NCI-H69 (cell line): ENCODE data around the gene GMEB2.
"Not testable (repeated sequence)": the region's sequence is repeated elsewhere in the genome, so short reads cannot be mapped to it uniquely, and the experiment has no call there.

ENCODE experiments used
- DNase-seq: peaks from one replicate; lab custom pipeline; 2025; lab: John Stamatoyannopoulos, UW

The GMEB2 gene

DNA sequence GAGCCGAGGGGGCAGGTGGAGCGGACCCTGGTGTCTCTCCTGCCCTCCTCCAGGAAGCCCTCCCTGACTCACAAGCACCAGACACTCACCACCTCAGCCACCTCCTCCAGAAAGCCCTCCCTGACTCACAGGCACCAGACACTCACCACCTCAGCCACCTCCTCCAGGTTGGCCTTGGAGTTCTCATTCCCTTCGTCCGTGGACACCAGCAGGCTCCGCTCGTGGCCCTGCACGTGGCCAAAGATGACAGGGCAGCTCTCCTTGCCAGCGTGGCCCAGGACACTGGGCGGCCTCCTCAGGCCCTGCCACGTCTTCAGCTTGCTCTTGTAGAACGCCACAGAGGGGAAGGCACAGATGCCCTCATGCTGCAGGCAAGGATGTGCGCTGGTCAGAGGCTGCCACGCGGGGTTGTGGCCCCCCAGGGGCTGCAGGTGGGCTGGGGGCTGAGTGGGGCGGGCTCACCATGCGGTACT lies 66.5 kb downstream of the GMEB2 start:
- no peak for DNase-seq

- DNase-seq, result not testable (repeated sequence)
These were observed 67.2 kb downstream of the GMEB2 start for GRCh38 chr20:63559485-63560332.

- DNase-seq, result no peak
These were observed 68.0 kb downstream of the GMEB2 start for GRCh38 chr20:63558804-63559484.

DNA sequence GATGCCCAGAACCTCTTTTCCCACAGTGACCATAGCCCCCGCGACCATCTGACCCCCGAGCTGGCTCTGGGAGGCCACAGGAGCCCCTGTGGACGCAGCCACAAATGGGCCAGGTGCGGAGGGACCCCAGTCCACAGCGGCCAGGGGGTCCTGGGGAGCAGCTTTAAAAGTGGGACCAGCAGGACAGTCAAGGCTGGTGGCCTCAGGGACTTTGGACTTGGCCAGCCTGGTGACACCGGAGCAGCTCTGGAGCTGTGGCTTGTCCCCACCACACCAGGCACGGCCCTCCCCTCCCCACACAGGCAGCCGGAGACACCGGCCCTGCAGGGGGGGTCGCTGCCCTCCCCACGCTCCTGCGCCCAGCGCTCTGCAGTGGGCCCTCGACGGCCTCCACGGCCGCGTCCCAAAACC lies 69.4 kb downstream of the GMEB2 start:
- no peak for DNase-seq

DNA sequence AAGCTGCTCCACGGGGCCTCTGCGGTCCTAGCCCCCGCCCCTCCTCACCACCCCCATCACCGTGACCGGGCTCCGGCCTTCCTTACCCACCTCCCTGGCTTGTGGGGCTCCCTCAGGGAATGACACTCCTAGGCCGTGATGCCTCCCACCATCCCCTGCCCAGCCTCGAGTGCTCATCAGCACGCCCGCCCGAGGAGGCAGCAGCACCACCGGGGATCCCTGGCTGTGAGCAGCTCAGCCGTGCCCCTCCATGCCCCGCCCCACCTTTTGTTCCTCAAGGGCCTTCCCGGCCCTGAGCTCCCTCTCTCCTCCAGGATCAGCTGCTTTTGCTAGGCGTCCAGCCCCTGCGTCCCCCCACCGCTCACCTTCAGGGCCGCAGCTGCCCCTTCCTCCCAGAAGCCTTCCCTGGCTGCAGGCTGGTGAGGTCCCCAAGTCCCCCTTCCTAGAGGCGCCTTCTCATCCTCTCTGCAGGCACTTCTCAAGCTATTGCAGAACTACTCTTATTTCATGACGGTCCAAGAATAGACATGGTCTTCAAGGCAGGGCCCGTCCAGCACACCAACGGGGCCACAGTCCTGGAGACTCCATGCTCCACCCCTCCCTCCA lies 69.9 kb downstream of the GMEB2 start:
- DNase-seq, result no peak

DNA sequence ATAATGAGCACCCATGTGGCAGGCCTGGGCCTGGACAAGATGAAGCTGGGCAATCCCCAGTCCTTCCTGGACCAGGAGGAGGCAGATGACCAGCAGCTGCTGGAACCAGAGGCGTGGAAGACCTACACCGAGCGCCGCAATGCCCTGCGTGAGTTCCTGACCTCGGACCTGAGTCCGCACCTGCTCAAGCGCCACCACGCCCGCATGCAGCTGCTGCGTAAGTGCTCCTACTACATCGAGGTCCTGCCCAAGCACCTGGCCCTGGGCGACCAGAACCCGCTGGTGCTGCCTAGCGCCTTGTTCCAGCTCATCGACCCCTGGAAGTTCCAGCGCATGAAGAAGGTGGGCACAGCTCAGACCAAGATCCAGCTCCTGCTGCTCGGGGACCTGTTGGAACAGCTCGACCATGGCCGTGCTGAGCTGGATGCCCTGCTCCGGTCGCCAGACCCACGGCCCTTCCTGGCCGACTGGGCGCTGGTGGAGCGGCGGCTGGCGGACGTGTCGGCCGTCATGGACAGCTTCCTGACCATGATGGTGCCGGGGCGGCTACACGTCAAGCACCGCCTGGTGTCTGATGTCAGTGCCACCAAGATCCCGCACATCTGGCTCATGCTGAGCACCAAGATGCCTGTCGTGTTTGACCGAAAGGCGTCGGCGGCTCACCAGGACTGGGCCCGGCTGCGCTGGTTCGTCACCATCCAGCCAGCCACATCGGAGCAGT lies 71.1 kb downstream of the GMEB2 start:
- no peak for DNase-seq

GRCh38 chr20:63554361-63555278 lies 72.3 kb downstream of the GMEB2 start:
- peak; percentile 6 for DNase-seq

- DNase-seq, result peak; percentile 62
These were observed 73.0 kb downstream of the GMEB2 start, which contains the start of gene FNDC11 for GRCh38 chr20:63553933-63554290. FNDC11 (plus strand) TSS chr20:63554159; CDS start chr20:63555664, 1,505 bp downstream.

GRCh38 chr20:63553251-63553932 lies 73.5 kb downstream of the GMEB2 start:
- DNase-seq, result peak; percentile 77

DNA sequence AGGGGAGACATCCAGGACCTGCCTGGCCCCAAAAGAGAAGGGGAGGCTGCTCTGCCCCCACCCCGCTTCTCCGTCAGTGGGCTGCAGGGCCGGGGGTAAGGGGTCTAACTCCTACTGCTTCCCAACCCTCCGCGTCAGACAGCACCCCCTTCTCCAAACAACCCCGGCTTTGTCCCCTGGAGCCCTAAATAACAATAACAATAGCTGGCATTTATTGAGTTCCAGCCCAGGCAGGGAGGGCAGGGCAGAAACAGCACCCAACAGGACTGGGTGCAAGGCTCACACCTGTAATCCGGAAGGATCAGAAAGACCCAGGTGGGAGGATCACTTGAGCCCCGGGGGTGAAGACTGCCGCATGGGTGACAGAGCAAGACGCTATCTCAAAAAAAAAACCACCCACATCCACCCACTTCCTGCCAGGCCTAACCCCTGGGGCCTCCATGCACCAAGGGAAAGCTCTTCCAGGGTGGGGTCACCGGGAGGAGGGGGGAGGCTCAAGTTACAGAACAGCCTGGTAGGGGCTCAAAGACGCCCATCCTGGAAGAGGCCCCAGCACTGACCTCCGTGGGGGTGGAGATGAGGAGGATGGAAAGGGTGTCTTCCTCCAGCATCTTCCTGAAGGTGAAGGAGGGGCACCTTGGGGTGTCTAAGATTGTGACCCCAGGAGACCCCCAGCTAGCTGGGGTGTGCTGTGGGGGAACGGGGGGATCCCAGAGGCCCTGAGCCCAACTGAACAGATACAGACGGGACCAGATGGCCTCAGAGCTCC lies 74.2 kb downstream of the GMEB2 start:
- DNase-seq, result peak; percentile 77

DNA sequence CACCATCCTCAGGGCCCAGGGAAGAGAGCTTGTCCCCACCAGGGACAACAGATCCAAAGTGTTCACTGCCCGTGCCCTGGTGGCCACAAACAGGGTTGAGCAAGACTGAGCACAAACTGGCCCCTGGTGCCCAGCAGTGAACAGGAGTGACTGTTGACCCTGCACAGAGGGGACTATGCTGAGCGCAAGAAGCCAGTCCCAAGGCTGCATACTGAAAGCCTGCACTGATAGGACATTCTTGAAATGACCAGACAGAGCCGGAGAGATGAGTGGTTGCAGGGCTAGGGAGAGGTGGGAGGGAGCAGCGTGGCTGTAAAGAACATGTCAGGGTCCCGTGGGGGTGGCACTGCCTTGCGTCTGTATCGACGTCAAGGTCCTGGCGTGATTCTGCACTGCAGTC lies 75.8 kb downstream of the GMEB2 start:
- no peak for DNase-seq

DNA sequence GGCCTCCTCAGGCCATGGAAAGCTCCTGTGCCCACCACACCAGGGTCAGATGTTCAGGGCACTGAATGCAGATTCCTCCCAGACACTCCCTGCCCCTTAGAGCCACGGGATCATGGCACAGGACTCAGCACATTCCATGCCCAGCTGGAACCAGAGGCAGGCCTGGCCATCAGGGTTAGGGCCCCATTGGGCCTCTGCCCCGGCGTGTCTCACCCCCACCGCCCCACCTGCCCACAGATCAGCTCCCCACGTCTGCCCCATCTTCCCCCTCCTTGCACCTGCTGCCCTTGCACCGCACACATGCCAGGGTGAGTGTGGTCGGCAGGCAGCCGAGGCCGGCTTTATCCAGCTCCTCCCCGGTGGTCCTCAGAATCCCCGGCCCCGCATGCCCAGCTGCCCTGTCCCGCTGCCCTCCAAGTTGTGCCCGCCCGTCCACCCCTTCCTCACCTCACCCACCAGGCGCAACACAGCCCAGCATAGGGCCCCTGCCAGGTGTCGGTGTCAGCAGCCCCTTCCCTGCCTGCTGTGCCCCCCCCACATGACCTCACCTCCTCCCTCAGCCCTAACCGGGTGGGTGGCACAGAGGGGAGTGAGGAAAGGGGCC lies 77.1 kb downstream of the GMEB2 start:
- DNase-seq, result no peak

- DNase-seq, result no peak
These were observed 77.9 kb downstream of the GMEB2 start for GRCh38 chr20:63549019-63549418.

DNA sequence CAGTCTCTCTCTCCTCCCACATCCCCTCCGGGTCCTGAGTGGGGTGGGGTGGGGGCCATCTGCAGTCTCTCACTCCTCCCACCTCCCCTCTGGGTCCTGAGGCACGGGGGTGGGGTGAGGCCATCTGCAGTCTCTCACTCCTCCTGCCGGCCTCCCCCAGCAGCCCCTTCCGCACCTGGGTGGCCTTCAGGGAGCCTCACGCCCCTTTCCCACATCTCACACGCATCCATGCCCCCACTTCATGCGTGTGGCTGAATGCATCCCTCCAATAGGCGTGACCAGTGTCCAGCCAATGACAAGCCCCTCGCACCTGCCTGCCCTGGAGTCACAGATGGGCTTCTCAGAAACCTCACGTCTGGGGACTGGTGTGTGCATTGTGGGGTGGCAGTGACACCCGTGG lies 78.4 kb downstream of the GMEB2 start:
- no peak for DNase-seq

GRCh38 chr20:63547725-63548480 lies 79.0 kb downstream of the GMEB2 start, which contains the start of gene SRMS:
SRMS (minus strand) TSS chr20:63547749; CDS start chr20:63547463, 286 bp downstream.
- no peak for DNase-seq

DNA sequence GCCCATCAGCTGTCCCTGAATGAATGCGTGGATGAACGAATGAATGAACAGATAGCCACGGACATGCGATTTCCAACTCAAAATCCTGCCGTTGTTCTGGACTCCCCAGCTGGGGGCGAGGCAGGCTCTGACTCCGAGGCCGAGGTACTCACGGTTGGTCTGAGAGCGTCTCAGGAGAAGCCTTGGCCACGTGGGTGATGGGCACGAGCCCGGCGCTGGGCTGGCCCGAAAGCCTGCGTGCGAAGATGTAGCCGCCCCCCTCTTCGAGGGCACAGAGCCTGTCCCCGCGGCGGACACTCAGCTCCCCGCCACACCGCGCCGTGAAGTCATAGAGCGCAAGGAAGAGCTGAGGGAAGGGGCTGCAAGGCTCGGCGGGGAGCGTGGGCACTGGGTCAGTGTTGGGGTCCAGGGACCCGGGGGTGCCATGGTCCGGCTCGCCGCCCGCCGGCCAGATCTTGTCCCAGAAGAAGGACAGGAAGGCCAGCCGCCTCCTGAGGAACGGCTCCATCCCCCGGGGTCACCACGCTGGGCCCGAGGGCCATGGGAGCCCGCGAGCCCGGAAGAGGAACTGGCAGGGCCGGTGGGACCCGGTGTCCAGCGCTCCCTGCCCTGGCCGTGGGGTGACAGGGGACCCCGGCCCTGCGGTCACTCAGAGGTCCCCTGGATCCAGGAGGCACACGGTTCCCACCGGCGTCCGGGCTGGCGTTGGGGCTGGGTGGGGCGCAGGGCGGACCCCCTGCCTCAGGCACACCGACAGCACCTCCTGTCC lies 79.8 kb downstream of the GMEB2 start:
- DNase-seq, result no peak

- DNase-seq, result no peak
These were observed 80.5 kb downstream of the GMEB2 start for GRCh38 chr20:63546256-63546955.
